GM23338 (cell line): Measurements from ENCODE around the gene LRP1-AS. TPM values are rescaled to one million over a fixed set of nuclear protein-coding genes. Genes with fewer than 3 reads are reported as not detected.

Experiments used
- ATAC-seq: fragments of 200-7000 bp; cut with Tn5 transposase; 3 replicates; pipeline ENCODE4 v1.9.1; 2020
- DNase-seq: peaks from one replicate; pipeline ENCODE4 v3.0.0-alpha.2; 2015; ENCODE audit warnings: low spot score
- H2AFZ ChIP-seq: fragments of 200-600 bp; sonication (generic); 2 replicates; pipeline ENCODE4 v1.8.0; 2016; ENCODE audit warnings: antibody characterized with exemption, mild to moderate bottlenecking, moderate library complexity
- H3F3A ChIP-seq: fragments of 200-600 bp; sonication (generic); replicated peaks from 2 replicates; pipeline ENCODE4 v1.8.0; 2017; ENCODE audit warnings: antibody characterized with exemption, mixed run types, low read depth
- H3K27ac ChIP-seq: fragments of 200-600 bp; sonication (generic); 2 replicates; pipeline ENCODE4 v1.6.1; 2016; ENCODE audit warnings: low read depth
- H3K27me3 ChIP-seq: fragments of 200-600 bp; sonication (generic); 2 replicates; pipeline ENCODE4 v1.8.0; 2016; ENCODE audit warnings: mild to moderate bottlenecking, mixed run types, moderate library complexity; ENCODE audit not compliant: insufficient read depth
- H3K36me3 ChIP-seq: fragments of 200-600 bp; sonication (generic); 2 replicates; pipeline ENCODE4 v1.8.0; 2016; ENCODE audit warnings: mild to moderate bottlenecking; ENCODE audit not compliant: insufficient read depth
- H3K4me1 ChIP-seq: fragments of 200-600 bp; sonication (generic); 2 replicates; pipeline ENCODE4 v1.8.0; 2016; ENCODE audit warnings: mild to moderate bottlenecking, moderate library complexity; ENCODE audit not compliant: insufficient read depth
- H3K4me2 ChIP-seq: fragments of 200-600 bp; sonication (generic); 2 replicates; pipeline ENCODE4 v1.7.1; 2017; ENCODE audit warnings: mixed run types
- H3K4me3 ChIP-seq: fragments of 200-600 bp; sonication (generic); 2 replicates; pipeline ENCODE4 v1.6.1; 2016; ENCODE audit warnings: mixed run types
- H3K79me2 ChIP-seq: fragments of 200-600 bp; sonication (generic); replicated peaks from 2 replicates; pipeline ENCODE4 v1.8.0; 2017; ENCODE audit warnings: mild to moderate bottlenecking; ENCODE audit not compliant: insufficient read depth
- H3K9me2 ChIP-seq: fragments of 200-600 bp; sonication (generic); 2 replicates; pipeline ENCODE4 v1.8.0; 2017; ENCODE audit not compliant: insufficient read depth
- H4K20me1 ChIP-seq: fragments of 200-600 bp; sonication (generic); replicated peaks from 2 replicates; pipeline ENCODE4 v1.8.0; 2017; ENCODE audit warnings: mild to moderate bottlenecking; ENCODE audit not compliant: insufficient read depth
- H3K27ac Mint-ChIP-seq: 2 replicates; pipeline ENCODE4 v1.8.0; 2020; ENCODE audit warnings: inconsistent platforms, mild to moderate bottlenecking, moderate library complexity, mixed read lengths
- H3K27me3 Mint-ChIP-seq: 3 replicates; pipeline ENCODE4 v1.8.0; 2022; ENCODE audit warnings: low read depth, mild to moderate bottlenecking, moderate library complexity, mixed read lengths, inconsistent platforms; ENCODE audit not compliant: insufficient read depth, poor library complexity
- H3K36me3 Mint-ChIP-seq: 3 replicates; pipeline ENCODE4 v1.8.0; 2021; ENCODE audit warnings: low read depth, mild to moderate bottlenecking, inconsistent platforms, moderate library complexity, mixed read lengths
- H3K4me1 Mint-ChIP-seq: 3 replicates; pipeline ENCODE4 v1.8.0; 2020; ENCODE audit warnings: mild to moderate bottlenecking, inconsistent platforms, mixed read lengths
- H3K4me3 Mint-ChIP-seq: 3 replicates; pipeline ENCODE4 v1.8.0; 2021; ENCODE audit warnings: moderate library complexity, mild to moderate bottlenecking, inconsistent platforms, mixed read lengths
- H3K9me3 Mint-ChIP-seq: 3 replicates; pipeline ENCODE4 v1.8.0; 2020; ENCODE audit warnings: moderate library complexity, mild to moderate bottlenecking, inconsistent platforms, mixed read lengths
- CREB1 ChIP-seq: fragments of 250-450 bp; sonication (Bioruptor Pico); IDR thresholded peaks from 2 replicates; pipeline ENCODE4 v1.5.0; 2020; ENCODE audit warnings: low read depth, mild to moderate bottlenecking, moderate library complexity
- EZH2 ChIP-seq: fragments of 200-600 bp; sonication (generic); IDR thresholded peaks from one replicate; pipeline ENCODE4 v1.8.0; 2017; ENCODE audit warnings: antibody characterized with exemption, mild to moderate bottlenecking, low read depth; ENCODE audit not compliant: unreplicated experiment
- EZH2phosphoT487 ChIP-seq: fragments of 200-600 bp; sonication (generic); IDR thresholded peaks from one replicate; pipeline ENCODE4 v1.8.1; 2018; ENCODE audit warnings: antibody characterized with exemption; ENCODE audit not compliant: unreplicated experiment
- JUNB ChIP-seq: IDR thresholded peaks from one replicate; pipeline ENCODE4 v1.6.1; 2016; ENCODE audit warnings: antibody characterized with exemption; ENCODE audit not compliant: unreplicated experiment
- NANOG ChIP-seq: IDR thresholded peaks from 2 replicates; pipeline ENCODE4 v1.6.1; 2016; ENCODE audit warnings: antibody characterized with exemption, borderline replicate concordance
- POLR2AphosphoS5 ChIP-seq: IDR thresholded peaks from 2 replicates; pipeline ENCODE4 v1.6.1; 2016; ENCODE audit warnings: antibody characterized with exemption, low read depth
- REST ChIP-seq: IDR thresholded peaks from one replicate; pipeline ENCODE4 v1.6.1; 2018; ENCODE audit warnings: antibody characterized with exemption; ENCODE audit not compliant: unreplicated experiment
- STAT1 ChIP-seq: IDR thresholded peaks from one replicate; pipeline ENCODE4 v1.6.1; 2016; ENCODE audit warnings: antibody characterized with exemption; ENCODE audit not compliant: unreplicated experiment
- ZNF114 ChIP-seq: fragments of 250-450 bp; sonication (Bioruptor Pico); IDR thresholded peaks from 2 replicates; pipeline ENCODE4 v1.5.0; 2020; ENCODE audit warnings: mild to moderate bottlenecking, moderate library complexity
- ZNF331 ChIP-seq: fragments of 250-450 bp; sonication (Bioruptor Pico); IDR thresholded peaks from 2 replicates; pipeline ENCODE4 v1.5.0; 2020; ENCODE audit warnings: low read depth, mild to moderate bottlenecking, moderate library complexity
- ZNF462 ChIP-seq: fragments of 250-450 bp; sonication (Bioruptor Pico); IDR thresholded peaks from 2 replicates; pipeline ENCODE4 v1.5.0; 2020; ENCODE audit warnings: mild to moderate bottlenecking, moderate library complexity
- polyA plus RNA-seq: library from polyadenylated mRNA; unstranded; fragments of >200 nt; fragmentation: Nextera tagmentation; extraction: Ambion mirVana; gene quantifications from 2 replicates; pipeline ENCODE4 v1.2.1, GENCODE V29; 2016
- total RNA-seq: library from RNA; depleted of rRNA; stranded (reverse); fragments of >200 nt; shearing (Covaris generic); gene quantifications from 2 replicates; pipeline ENCODE4 v1.2.3, GENCODE V29; 2014

Gene LRP1-AS
- total and polyA plus RNA-seq, 2 experiments from 2014 or later, result 0.86 TPM; not detected in 1

- TF ChIP-seq REST (no peak), ZNF331 (no peak), ZNF114 (CRISPR knock-in tag) (no peak), EZH2phosphoT487 (no peak)
These were observed 43.0 kb downstream of the LRP1-AS start (continued) for GRCh38 chr12:57104292-57104910.

GRCh38 chr12:57103856-57104255, 43.6 kb downstream of the LRP1-AS start:
- no peak overlapping the region for H3K4me3 ChIP-seq
- no peaks in the 10 kb centered on the region for H4K20me1 ChIP-seq
- Mint-ChIP-seq H3K36me3 (peaks cover 35% of the 10 kb centered on the region), H3K4me1 (peaks cover 3% of the 10 kb centered on the region), H3K27me3 (peaks cover 6% of the 10 kb centered on the region), H3K27ac (no peak overlapping the region), H3K9me3 (no peaks in the 10 kb centered on the region), H3K4me3 (no peak overlapping the region)
- no peaks in the 10 kb centered on the region; the same call in 1 of the 2 replicates for H3K4me1 ChIP-seq
- H3K36me3 ChIP-seq, result no peaks in the 10 kb centered on the region
- no peak overlapping the region for H3K4me2 ChIP-seq
- 0 out of 2 replicates have a peak, but pooled peaks cover 2% of the 10 kb centered on the region for H3K79me2 ChIP-seq
- no peak for ATAC-seq
- no peak for DNase-seq
- H3K9me2 ChIP-seq, result no peaks in the 10 kb centered on the region
- H2AFZ ChIP-seq, result no peak overlapping the region
- no peak overlapping the region for H3K27ac ChIP-seq
- H3F3A ChIP-seq, result no peaks in the 10 kb centered on the region
- H3K27me3 ChIP-seq, result no peaks in the 10 kb centered on the region
- TF ChIP-seq EZH2phosphoT487, result no peak
- no peak for TF ChIP-seq ZNF331
- TF ChIP-seq NANOG, result no peak
- no peak for TF ChIP-seq POLR2AphosphoS5
- TF ChIP-seq ZNF114 (CRISPR knock-in tag), result no peak
- no peak for TF ChIP-seq CREB1
- no peak for TF ChIP-seq EZH2
- TF ChIP-seq REST, result no peak
- no peak for TF ChIP-seq STAT1
- no peak for TF ChIP-seq JUNB
- TF ChIP-seq ZNF462, result no peak
